ENCODE measurements around the gene KLHDC8B.

Gene KLHDC8B

GRCh38 chr3:49135499-49135898 lies 35.9 kb upstream of the KLHDC8B start:
- TF ChIP-seq CTCF (conservative IDR thresholded peaks at IDR 0.05), result no peak
- peak overlapping the region; percentile 82 for H3K27ac ChIP-seq

GRCh38 chr3:49140080-49140479 lies 31.3 kb upstream of the KLHDC8B start:
- peak overlapping the region; percentile 62 for H3K27ac ChIP-seq
- TF ChIP-seq CTCF (conservative IDR thresholded peaks at IDR 0.05), result no peak

- no peak for TF ChIP-seq CTCF (conservative IDR thresholded peaks at IDR 0.05)
Observed at GRCh38 chr3:49148159-49148558, 23.2 kb upstream of the KLHDC8B start.

GRCh38 chr3:49151610-49152009 lies 19.8 kb upstream of the KLHDC8B start:
- no peak overlapping the region for H3K27ac ChIP-seq
- no peak for TF ChIP-seq CTCF (conservative IDR thresholded peaks at IDR 0.05)

More at GRCh38 chr3:49148159-49148558, 23.2 kb upstream of the KLHDC8B start:
- H3K27ac ChIP-seq, result no peak overlapping the region

- H3K27ac ChIP-seq, result no peak overlapping the region
- no peak for TF ChIP-seq CTCF (conservative IDR thresholded peaks at IDR 0.05)
Observed at GRCh38 chr3:49153349-49153912, 18.0 kb upstream of the KLHDC8B start.

GRCh38 chr3:49157289-49157688 lies 14.1 kb upstream of the KLHDC8B start:
- H3K27ac ChIP-seq, result no peak overlapping the region
- no peak for TF ChIP-seq CTCF (conservative IDR thresholded peaks at IDR 0.05)

GRCh38 chr3:49158103-49158709 lies 13.2 kb upstream of the KLHDC8B start:
- peak; percentile 68 for TF ChIP-seq CTCF (conservative IDR thresholded peaks at IDR 0.05)
- no peak overlapping the region for H3K27ac ChIP-seq
